BLaER1 treated with 17β-estradiol and CSF1 and Interleukin-3, amounts not matched to agents 10 nM and 100 nM (cell line): Measurements from ENCODE around the gene ZC3H10.
A peak's percentile ranks its signal among the peaks of the same experiment; 100 is the strongest.
"Not testable (repeated sequence)": the region's sequence is repeated elsewhere in the genome, so short reads cannot be mapped to it uniquely, and the experiment has no call there.

Experiments
- H3K27ac ChIP-seq, 11 experiments: shearing (Covaris generic); formaldehyde crosslinking; 2 replicates each; pipeline ENCODE4 v1.8.1; 2022
- H3K27me3 ChIP-seq, 11 experiments: shearing (Covaris generic); formaldehyde crosslinking; 2 replicates each; pipeline ENCODE4 v1.8.1; 2022
- H3K36me3 ChIP-seq, 11 experiments: shearing (Covaris generic); formaldehyde crosslinking; 2 replicates each; pipeline ENCODE4 v1.8.1; 2022
- H3K4me1 ChIP-seq, 10 experiments: shearing (Covaris generic); formaldehyde crosslinking; 2 replicates each; pipeline ENCODE4 v1.8.1; 2022
- H3K4me2 ChIP-seq, 11 experiments: shearing (Covaris generic); formaldehyde crosslinking; 2 replicates each; pipeline ENCODE4 v1.8.1; 2022
- H3K4me3 ChIP-seq, 10 experiments: shearing (Covaris generic); formaldehyde crosslinking; 2 replicates each; pipeline ENCODE4 v1.8.1; 2022
- H3K9ac ChIP-seq, 11 experiments: shearing (Covaris generic); formaldehyde crosslinking; 2 replicates each; pipeline ENCODE4 v1.8.1; 2022
- H3K9me3 ChIP-seq, 11 experiments: shearing (Covaris generic); formaldehyde crosslinking; replicated peaks in 1 of 11; 2 replicates each; pipeline ENCODE4 v1.8.1; 2022
- H4K20me1 ChIP-seq, 11 experiments: shearing (Covaris generic); formaldehyde crosslinking; 2 replicates each; pipeline ENCODE4 v1.8.1; 2022
- Cebpa-rat ChIP-seq, 11 experiments: shearing (Covaris generic); IDR thresholded peaks; 2 replicates each; pipeline ENCODE4 v1.8.1; 2022

The ZC3H10 gene, protein sequence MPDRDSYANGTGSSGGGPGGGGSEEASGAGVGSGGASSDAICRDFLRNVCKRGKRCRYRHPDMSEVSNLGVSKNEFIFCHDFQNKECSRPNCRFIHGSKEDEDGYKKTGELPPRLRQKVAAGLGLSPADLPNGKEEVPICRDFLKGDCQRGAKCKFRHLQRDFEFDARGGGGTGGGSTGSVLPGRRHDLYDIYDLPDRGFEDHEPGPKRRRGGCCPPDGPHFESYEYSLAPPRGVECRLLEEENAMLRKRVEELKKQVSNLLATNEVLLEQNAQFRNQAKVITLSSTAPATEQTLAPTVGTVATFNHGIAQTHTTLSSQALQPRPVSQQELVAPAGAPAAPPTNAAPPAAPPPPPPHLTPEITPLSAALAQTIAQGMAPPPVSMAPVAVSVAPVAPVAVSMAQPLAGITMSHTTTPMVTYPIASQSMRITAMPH

GRCh38 chr12:56117778-56118687, at the start of gene ZC3H10:
ZC3H10 (plus strand) TSS chr12:56118266; CDS start chr12:56120563, 2,297 bp downstream.
- Histone ChIP-seq H3K4me3 (peak within 1 kb of the TSS; percentile 72 to 97 (median 86)), H4K20me1 (peaks cover 0 to 11% (median 0%) of the 10 kb centered on the region in 11 experiments; a peak in 5 of 22 replicates), H3K4me2 (peak within 1 kb of the TSS; percentile 78 to 100 (median 95)), H3K36me3 (peaks cover 36 to 58% (median 50%) of the 10 kb centered on the region in 11 experiments), H3K9me3 (peaks cover 0 to 5% (median 3%) of the 10 kb centered on the region in 11 experiments; a peak in 6 of 22 replicates), H3K27ac (peak within 1 kb of the TSS; percentile 88 to 96 (median 94)), H3K9ac (peak within 1 kb of the TSS; percentile 88 to 97 (median 94)), H3K4me1 (peaks cover 25 to 41% (median 28%) of the 10 kb centered on the region in 10 experiments), H3K27me3 (no peaks in the 10 kb centered on the region)
- TF ChIP-seq Cebpa-rat (IDR thresholded peaks at IDR 0.05), result no peak

DNA sequence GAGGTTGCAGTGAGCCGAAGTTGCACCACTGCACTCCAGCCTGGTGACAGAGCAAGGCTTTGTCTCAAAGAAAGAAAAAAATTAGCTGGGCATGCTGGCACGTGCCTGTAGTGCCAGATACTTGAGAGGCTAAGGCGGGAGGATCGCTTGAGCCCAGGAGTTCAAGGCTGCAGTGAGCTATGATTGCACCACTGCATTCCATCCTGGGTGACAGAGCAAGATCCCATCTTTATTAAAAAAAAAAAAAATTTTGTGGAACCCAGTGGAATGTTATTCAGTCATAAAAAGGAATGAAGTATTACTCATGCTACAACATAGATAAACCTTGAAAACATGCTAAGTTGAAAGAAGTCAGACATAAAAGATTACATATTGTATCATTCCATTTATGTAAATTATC, 46.4 kb upstream of the ZC3H10 start:
- TF ChIP-seq Cebpa-rat (IDR thresholded peaks at IDR 0.05), result no peak
- Histone ChIP-seq H3K9me3 (no peaks in the 10 kb centered on the region), H3K4me1 (no peaks in the 10 kb centered on the region)

DNA sequence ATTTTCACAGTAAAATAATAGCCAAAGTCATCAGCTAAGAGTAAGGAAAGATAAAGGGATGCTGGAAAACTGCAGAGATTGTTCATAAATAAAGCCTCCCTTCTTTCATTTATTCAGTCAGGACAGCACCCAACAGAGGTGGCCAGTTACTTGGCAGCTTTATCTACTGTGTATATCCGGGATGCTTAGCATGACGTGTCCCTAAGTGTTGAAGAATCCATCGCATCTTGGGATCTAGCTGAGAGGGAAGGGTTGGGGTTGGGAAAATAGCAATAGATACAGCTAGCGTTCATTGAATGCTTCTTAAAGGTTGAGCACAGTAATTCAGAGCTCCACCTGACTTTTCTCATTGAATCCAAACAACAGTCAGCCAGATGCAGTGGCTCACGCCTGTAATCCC, 43.7 kb upstream of the ZC3H10 start:
- Histone ChIP-seq H3K9ac (no peak overlapping the region), H3K36me3 (no peaks in the 10 kb centered on the region), H3K4me2 (no peak overlapping the region), H3K27me3 (peaks cover 2 to 20% (median 17%) of the 10 kb centered on the region in 11 experiments), H3K4me3 (no peak overlapping the region), H3K27ac (no peak overlapping the region), H3K4me1 (peaks cover 0 to 7% (median 6%) of the 10 kb centered on the region in 10 experiments; a peak in 13 of 20 replicates), H3K9me3 (no peaks in the 10 kb centered on the region), H4K20me1 (no peaks in the 10 kb centered on the region)
- no peak for TF ChIP-seq Cebpa-rat (IDR thresholded peaks at IDR 0.05)

More for the DNA sequence above, 46.4 kb upstream of the ZC3H10 start:
- no peaks in the 10 kb centered on the region for H3K36me3 ChIP-seq
- H3K9ac ChIP-seq, result no peak overlapping the region
- no peak overlapping the region for H3K4me2 ChIP-seq
- H3K4me3 ChIP-seq, result no peak overlapping the region
- H3K27ac ChIP-seq, result no peak overlapping the region
- H4K20me1 ChIP-seq, result no peaks in the 10 kb centered on the region
- H3K27me3 ChIP-seq, result no peaks in the 10 kb centered on the region

- H3K27ac ChIP-seq, H3K36me3 ChIP-seq, H3K9me3 ChIP-seq, H3K4me3 ChIP-seq, H4K20me1 ChIP-seq, H3K9ac ChIP-seq: not testable (repeated sequence)
- H3K27me3 ChIP-seq, result peaks cover 22 to 53% (median 44%) of the 10 kb centered on the region in 11 experiments
- peak overlapping the region in 2 of 11 experiments; percentile 5 to 22; a peak in 3 of 22 replicates for H3K4me2 ChIP-seq
- peaks cover 0 to 32% (median 25%) of the 10 kb centered on the region in 10 experiments; a peak in 18 of 20 replicates for H3K4me1 ChIP-seq
Measured at GRCh38 chr12:56077966-56078365, 40.1 kb upstream of the ZC3H10 start.

GRCh38 chr12:56078427-56078826, 39.6 kb upstream of the ZC3H10 start:
- Histone ChIP-seq H3K9me3 (no peaks in the 10 kb centered on the region), H4K20me1 (no peaks in the 10 kb centered on the region), H3K27ac (no peak overlapping the region), H3K4me3 (no peak overlapping the region), H3K4me1 (peaks cover 0 to 32% (median 25%) of the 10 kb centered on the region in 10 experiments; a peak in 18 of 20 replicates), H3K9ac (no peak overlapping the region), H3K27me3 (peaks cover 22 to 55% (median 44%) of the 10 kb centered on the region in 11 experiments), H3K36me3 (no peaks in the 10 kb centered on the region), H3K4me2 (peak overlapping the region in 5 of 11 experiments; percentile 82 to 98 (median 90); a peak in 5 of 22 replicates)
- no peak for TF ChIP-seq Cebpa-rat (IDR thresholded peaks at IDR 0.05)

- H3K9ac ChIP-seq, result peak overlapping the region in 10 of 11 experiments; percentile 33 to 75 (median 52); a peak in 18 of 22 replicates
- TF ChIP-seq Cebpa-rat (IDR thresholded peaks at IDR 0.05), result no peak
- no peaks in the 10 kb centered on the region for H4K20me1 ChIP-seq
- H3K27me3 ChIP-seq, result peaks cover 22 to 55% (median 44%) of the 10 kb centered on the region in 11 experiments
- peak overlapping the region in 1 of 11 experiments; percentile 30; a peak in 1 of 22 replicates for H3K27ac ChIP-seq
- no peaks in the 10 kb centered on the region for H3K36me3 ChIP-seq
- no peaks in the 10 kb centered on the region for H3K9me3 ChIP-seq
- H3K4me2 ChIP-seq, result peak overlapping the region; percentile 82 to 98 (median 94)
- H3K4me3 ChIP-seq, result peak overlapping the region; percentile 56 to 73 (median 62)
- peaks cover 0 to 32% (median 25%) of the 10 kb centered on the region in 10 experiments; a peak in 18 of 20 replicates for H3K4me1 ChIP-seq
Measured at GRCh38 chr12:56078931-56079722, 38.9 kb upstream of the ZC3H10 start.

DNA sequence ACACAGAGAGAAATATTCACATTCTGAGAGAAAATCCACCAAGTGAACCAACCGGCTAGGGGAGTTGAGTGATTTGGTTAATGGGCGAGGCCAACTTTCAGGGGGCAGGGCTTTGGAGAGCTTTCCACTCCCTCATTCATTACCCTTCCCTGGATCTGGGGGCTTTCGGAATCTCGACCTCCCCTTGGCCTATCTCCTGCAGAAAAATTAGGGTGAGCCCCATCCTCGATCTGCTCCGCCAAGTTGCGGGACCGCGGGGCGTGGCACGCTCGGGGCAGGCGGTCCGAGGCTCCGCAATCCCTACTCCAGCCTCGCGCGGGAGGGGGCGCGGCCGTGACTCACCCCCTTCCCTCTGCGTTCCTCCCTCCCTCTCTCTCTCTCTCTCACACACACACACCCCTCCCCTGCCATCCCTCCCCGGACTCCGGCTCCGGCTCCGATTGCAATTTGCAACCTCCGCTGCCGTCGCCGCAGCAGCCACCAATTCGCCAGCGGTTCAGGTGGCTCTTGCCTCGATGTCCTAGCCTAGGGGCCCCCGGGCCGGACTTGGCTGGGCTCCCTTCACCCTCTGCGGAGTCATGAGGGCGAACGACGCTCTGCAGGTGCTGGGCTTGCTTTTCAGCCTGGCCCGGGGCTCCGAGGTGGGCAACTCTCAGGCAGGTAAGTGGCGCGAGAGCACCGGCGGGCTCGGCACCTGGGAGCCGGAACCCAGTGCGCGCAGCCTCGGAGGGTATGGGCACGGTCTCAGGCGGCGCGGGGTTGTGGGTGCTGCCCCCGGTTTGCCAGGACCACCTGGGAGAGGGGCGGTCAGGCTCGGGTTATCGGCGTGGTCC, 38.1 kb upstream of the ZC3H10 start, which contains the start of gene ERBB3:
ERBB3 (plus strand) TSS at position 443 of the 833 bp plus-strand sequence; CDS start at position 579, 136 bp downstream.
- H3K9me3 ChIP-seq, result no peaks in the 10 kb centered on the region
- peaks cover 0 to 32% (median 25%) of the 10 kb centered on the region in 10 experiments; a peak in 18 of 20 replicates for H3K4me1 ChIP-seq
- H3K36me3 ChIP-seq, result no peaks in the 10 kb centered on the region
- H3K9ac ChIP-seq, result peak within 1 kb of the TSS in 10 of 11 experiments; percentile 33 to 75 (median 52); a peak in 18 of 22 replicates
- H3K27ac ChIP-seq, result peak within 1 kb of the TSS in 1 of 11 experiments; percentile 30; a peak in 1 of 22 replicates
- peak within 1 kb of the TSS; percentile 82 to 98 (median 94) for H3K4me2 ChIP-seq
- no peaks in the 10 kb centered on the region for H4K20me1 ChIP-seq
- H3K27me3 ChIP-seq, result peaks cover 22 to 55% (median 44%) of the 10 kb centered on the region in 11 experiments
- H3K4me3 ChIP-seq, result peak within 1 kb of the TSS; percentile 56 to 73 (median 62)
- TF ChIP-seq Cebpa-rat (IDR thresholded peaks at IDR 0.05), result no peak
